WTC11 (cell line): ENCODE data around the gene CCNA2. TPM values are rescaled to one million over a fixed set of nuclear protein-coding genes. Genes with fewer than 3 reads are reported as not detected.

Experiments used
- ATAC-seq: fragments of 200-7000 bp; cut with Tn5 transposase; 2 replicates; pipeline ENCODE4 v1.10.0; 2021; ENCODE audit warnings: mild to moderate bottlenecking, moderate library complexity
- CTCF ChIA-PET: fragments of 300-600 bp; sonication (Branson Sonifier 250); formaldehyde crosslinking; loops from one replicate; lab custom pipeline; 2021; ENCODE audit warnings: antibody characterized with exemption; lab: Charles Lee
- POLR2A ChIA-PET: fragments of 350-600 bp; sonication (Branson Sonifier 250); formaldehyde crosslinking; loops from one replicate; lab custom pipeline; 2021; ENCODE audit warnings: antibody characterized with exemption; lab: Charles Lee
- DNase-seq: peaks from one replicate; pipeline ENCODE4 v3.0.0; 2021; ENCODE audit warnings: low spot score
- H3K27ac Mint-ChIP-seq: 2 replicates; pipeline ENCODE4 v1.8.0; 2021; ENCODE audit warnings: mixed read lengths
- H3K27me3 Mint-ChIP-seq: 2 replicates; pipeline ENCODE4 v1.8.0; 2021; ENCODE audit warnings: low read depth, mild to moderate bottlenecking, moderate library complexity, mixed read lengths
- H3K36me3 Mint-ChIP-seq: 2 replicates; pipeline ENCODE4 v1.8.0; 2021; ENCODE audit warnings: mixed read lengths
- H3K4me1 Mint-ChIP-seq: 2 replicates; pipeline ENCODE4 v1.8.0; 2022; ENCODE audit warnings: mixed read lengths
- H3K4me3 Mint-ChIP-seq: 2 replicates; pipeline ENCODE4 v1.8.0; 2021; ENCODE audit warnings: mild to moderate bottlenecking, moderate library complexity, mixed read lengths
- H3K9me3 Mint-ChIP-seq: 2 replicates; pipeline ENCODE4 v1.8.0; 2021; ENCODE audit warnings: mixed read lengths
- ATF1 ChIP-seq: sonication (generic); formaldehyde crosslinking; IDR thresholded peaks from 2 replicates; pipeline ENCODE4 v1.8.1; 2023; ENCODE audit warnings: mild to moderate bottlenecking, moderate library complexity, missing genetic modification reagents
- ATF6 ChIP-seq: sonication (generic); formaldehyde crosslinking; IDR thresholded peaks from 2 replicates; pipeline ENCODE4 v1.8.1; 2023; ENCODE audit warnings: mild to moderate bottlenecking, missing genetic modification reagents
- CBFB ChIP-seq: sonication (generic); formaldehyde crosslinking; IDR thresholded peaks from 2 replicates; pipeline ENCODE4 v1.8.1; 2022; ENCODE audit warnings: mild to moderate bottlenecking, low read depth, missing genetic modification reagents
- CREM ChIP-seq: sonication (generic); formaldehyde crosslinking; IDR thresholded peaks from 2 replicates; pipeline ENCODE4 v1.8.1; 2022; ENCODE audit warnings: mild to moderate bottlenecking, missing genetic modification reagents, moderate library complexity
- E2F1 ChIP-seq: sonication (generic); formaldehyde crosslinking; IDR thresholded peaks from 2 replicates; pipeline ENCODE4 v1.8.0; 2022; ENCODE audit warnings: mild to moderate bottlenecking, missing genetic modification reagents
- FOXK1 ChIP-seq: sonication (generic); formaldehyde crosslinking; IDR thresholded peaks from 2 replicates; pipeline ENCODE4 v1.8.0; 2022; ENCODE audit warnings: mild to moderate bottlenecking, moderate library complexity, missing genetic modification reagents
- IRF2 ChIP-seq: sonication (generic); formaldehyde crosslinking; IDR thresholded peaks from 2 replicates; pipeline ENCODE4 v1.8.0; 2022; ENCODE audit warnings: low read depth, missing genetic modification reagents, borderline replicate concordance
- JAZF1 ChIP-seq: fragments of 250-450 bp; sonication (Bioruptor Pico); IDR thresholded peaks from 2 replicates; pipeline ENCODE4 v1.9.0; 2021; ENCODE audit warnings: moderate library complexity, mild to moderate bottlenecking, inconsistent platforms
- JUN ChIP-seq: sonication (generic); formaldehyde crosslinking; IDR thresholded peaks from 2 replicates; pipeline ENCODE4 v1.8.0; 2023; ENCODE audit warnings: mild to moderate bottlenecking, missing genetic modification reagents
- MYBL2 ChIP-seq: sonication (generic); formaldehyde crosslinking; IDR thresholded peaks from 2 replicates; pipeline ENCODE4 v1.8.1; 2023; ENCODE audit warnings: mild to moderate bottlenecking, moderate library complexity, missing genetic modification reagents
- NFYB ChIP-seq: sonication (generic); formaldehyde crosslinking; conservative IDR thresholded peaks from 2 replicates; pipeline ENCODE4 v1.8.0; 2022; ENCODE audit warnings: low read depth, missing genetic modification reagents
- NR2C2 ChIP-seq: sonication (generic); formaldehyde crosslinking; IDR thresholded peaks from 2 replicates; pipeline ENCODE4 v1.8.0; 2022; ENCODE audit warnings: mild to moderate bottlenecking, missing genetic modification reagents
- PRRX2 ChIP-seq: fragments of 250-450 bp; sonication (Bioruptor Pico); IDR thresholded peaks from 2 replicates; pipeline ENCODE4 v1.8.0; 2021; ENCODE audit warnings: mild to moderate bottlenecking
- RORB ChIP-seq: fragments of 250-450 bp; sonication (Bioruptor Pico); IDR thresholded peaks from 2 replicates; pipeline ENCODE4 v1.9.0; 2021; ENCODE audit warnings: mild to moderate bottlenecking
- SP1 ChIP-seq: sonication (generic); formaldehyde crosslinking; conservative IDR thresholded peaks from 2 replicates; pipeline ENCODE4 v1.8.1; 2022; ENCODE audit warnings: missing genetic modification reagents
- TCF7 ChIP-seq: sonication (generic); formaldehyde crosslinking; IDR thresholded peaks from 2 replicates; pipeline ENCODE4 v1.8.0; 2022; ENCODE audit warnings: mild to moderate bottlenecking, low read depth, missing genetic modification reagents, moderate library complexity
- TEAD4 ChIP-seq: sonication (generic); formaldehyde crosslinking; IDR thresholded peaks from 2 replicates; pipeline ENCODE4 v1.8.0; 2022; ENCODE audit warnings: mild to moderate bottlenecking, missing genetic modification reagents
- ZNF263 ChIP-seq: sonication (generic); formaldehyde crosslinking; IDR thresholded peaks from 2 replicates; pipeline ENCODE4 v1.8.1; 2022; ENCODE audit warnings: low read depth, mild to moderate bottlenecking, moderate library complexity, missing genetic modification reagents
- ZNF317 ChIP-seq: sonication (generic); formaldehyde crosslinking; IDR thresholded peaks from 2 replicates; pipeline ENCODE4 v1.8.1; 2023; ENCODE audit warnings: low read depth, mild to moderate bottlenecking, moderate library complexity, missing genetic modification reagents, borderline replicate concordance
- ZNF416 ChIP-seq: fragments of 250-450 bp; sonication (Bioruptor Pico); IDR thresholded peaks from 2 replicates; pipeline ENCODE4 v1.9.0; 2021; ENCODE audit warnings: mild to moderate bottlenecking, inconsistent platforms
- ZNF423 ChIP-seq: fragments of 250-450 bp; sonication (Bioruptor Pico); IDR thresholded peaks from 2 replicates; pipeline ENCODE4 v2.1.2; 2022; ENCODE audit warnings: mild to moderate bottlenecking, moderate library complexity
- total RNA-seq: library from RNA; stranded (reverse); gene quantifications from 3 replicates; pipeline ENCODE4 v1.2.3, GENCODE V29; 2021
- TF ChIP-seq, protein P1 (sequence below): sonication (generic); formaldehyde crosslinking; conservative IDR thresholded peaks from 2 replicates; pipeline ENCODE4 v1.8.1; 2022; ENCODE audit warnings: mild to moderate bottlenecking, missing genetic modification reagents
- TF ChIP-seq, protein P2 (sequence below): sonication (generic); formaldehyde crosslinking; conservative IDR thresholded peaks from 2 replicates; pipeline ENCODE4 v1.8.1; 2023; ENCODE audit warnings: mild to moderate bottlenecking, low read depth, missing genetic modification reagents, moderate library complexity
- TF ChIP-seq, protein P3 (sequence below): fragments of 200-600 bp; IDR thresholded peaks from 2 replicates; pipeline ENCODE4 v1.8.0; 2022; ENCODE audit warnings: antibody characterized with exemption

The CCNA2 gene
- total RNA-seq, 1 experiment from 2014 or later, result 95.1 TPM

DNA sequence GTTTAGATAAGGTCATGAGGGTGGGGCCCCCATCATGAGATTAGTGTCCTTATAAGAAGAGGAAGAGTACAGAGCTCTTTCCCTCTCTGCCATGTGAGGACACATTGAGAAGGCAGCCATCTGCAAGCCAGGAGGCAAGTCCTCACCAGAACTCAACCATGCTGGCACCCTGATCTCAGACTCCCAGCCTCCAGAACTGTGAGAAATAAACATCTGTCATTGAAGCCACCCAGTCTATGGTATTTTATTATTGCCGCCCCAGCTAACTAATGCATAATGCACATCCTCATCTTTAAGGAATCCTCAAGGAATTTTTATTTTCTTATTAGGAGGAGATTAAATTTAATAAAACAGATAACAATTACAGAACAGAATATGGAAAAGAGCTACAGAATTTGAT, 39.3 kb downstream of the CCNA2 start:
- Mint-ChIP-seq H3K27me3 (no peaks in the 10 kb centered on the region; the same call in none of the 2 replicates), H3K27ac (no peak overlapping the region), H3K4me3 (no peak overlapping the region), H3K9me3 (no peaks in the 10 kb centered on the region), H3K36me3 (no peaks in the 10 kb centered on the region), H3K4me1 (no peaks in the 10 kb centered on the region)
- ATAC-seq (no peak), DNase-seq (no peak)
- CTCF ChIA-PET, result no interaction called here
- POLR2A ChIA-PET, result no interaction called here
- TF ChIP-seq ZNF263 (CRISPR knock-in tag) (no peak), PRRX2 (CRISPR knock-in tag) (no peak), NR2C2 (CRISPR knock-in tag) (no peak), RORB (CRISPR knock-in tag) (no peak), IRF2 (no peak), ZNF317 (CRISPR knock-in tag) (no peak), JAZF1 (no peak), JUN (CRISPR knock-in tag) (no peak)
- TF ChIP-seq, protein P1, sequence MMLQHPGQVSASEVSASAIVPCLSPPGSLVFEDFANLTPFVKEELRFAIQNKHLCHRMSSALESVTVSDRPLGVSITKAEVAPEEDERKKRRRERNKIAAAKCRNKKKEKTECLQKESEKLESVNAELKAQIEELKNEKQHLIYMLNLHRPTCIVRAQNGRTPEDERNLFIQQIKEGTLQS (CRISPR knock-in tag), result no peak

DNA sequence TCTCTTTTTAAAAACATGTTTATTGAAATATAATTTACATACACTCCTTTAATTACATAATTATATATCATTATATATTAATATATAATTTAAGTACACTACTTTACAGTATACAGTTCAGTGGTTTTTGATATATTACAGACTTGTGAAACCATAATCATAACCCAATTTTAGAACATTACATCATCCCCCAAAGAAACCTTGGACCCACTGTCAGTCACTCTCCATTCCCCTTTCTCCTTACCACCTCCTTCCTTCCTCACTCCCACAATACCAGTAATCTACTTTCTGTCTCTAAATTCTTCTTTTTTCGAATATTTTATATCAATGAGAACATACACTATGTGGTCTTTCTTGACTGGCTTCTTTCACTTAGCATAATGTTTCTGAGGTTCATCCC, 40.5 kb downstream of the CCNA2 start:
- Mint-ChIP-seq H3K9me3 (no peaks in the 10 kb centered on the region), H3K4me1 (no peaks in the 10 kb centered on the region), H3K27me3 (no peaks in the 10 kb centered on the region; the same call in none of the 2 replicates), H3K27ac (no peak overlapping the region), H3K4me3 (no peak overlapping the region), H3K36me3 (no peaks in the 10 kb centered on the region)
- POLR2A ChIA-PET, result no interaction called here
- DNase-seq (no peak), ATAC-seq (no peak)
- CTCF ChIA-PET, result no interaction called here
- no peak for TF ChIP-seq NR2C2 (CRISPR knock-in tag)
- no peak for TF ChIP-seq ATF6 (CRISPR knock-in tag)
- no peak for TF ChIP-seq CBFB (CRISPR knock-in tag)
- no peak for TF ChIP-seq MYBL2 (CRISPR knock-in tag)
- TF ChIP-seq E2F1 (CRISPR knock-in tag), result no peak
- TF ChIP-seq SP1 (CRISPR knock-in tag), result no peak
- no peak for TF ChIP-seq ZNF416 (CRISPR knock-in tag)
- TF ChIP-seq PRRX2 (CRISPR knock-in tag), result no peak
- TF ChIP-seq, protein P1 (CRISPR knock-in tag), result no peak
- no peak for TF ChIP-seq FOXK1 (CRISPR knock-in tag)
- no peak for TF ChIP-seq NFYB (CRISPR knock-in tag)
- no peak for TF ChIP-seq ATF1 (CRISPR knock-in tag)
- TF ChIP-seq, protein P2, sequence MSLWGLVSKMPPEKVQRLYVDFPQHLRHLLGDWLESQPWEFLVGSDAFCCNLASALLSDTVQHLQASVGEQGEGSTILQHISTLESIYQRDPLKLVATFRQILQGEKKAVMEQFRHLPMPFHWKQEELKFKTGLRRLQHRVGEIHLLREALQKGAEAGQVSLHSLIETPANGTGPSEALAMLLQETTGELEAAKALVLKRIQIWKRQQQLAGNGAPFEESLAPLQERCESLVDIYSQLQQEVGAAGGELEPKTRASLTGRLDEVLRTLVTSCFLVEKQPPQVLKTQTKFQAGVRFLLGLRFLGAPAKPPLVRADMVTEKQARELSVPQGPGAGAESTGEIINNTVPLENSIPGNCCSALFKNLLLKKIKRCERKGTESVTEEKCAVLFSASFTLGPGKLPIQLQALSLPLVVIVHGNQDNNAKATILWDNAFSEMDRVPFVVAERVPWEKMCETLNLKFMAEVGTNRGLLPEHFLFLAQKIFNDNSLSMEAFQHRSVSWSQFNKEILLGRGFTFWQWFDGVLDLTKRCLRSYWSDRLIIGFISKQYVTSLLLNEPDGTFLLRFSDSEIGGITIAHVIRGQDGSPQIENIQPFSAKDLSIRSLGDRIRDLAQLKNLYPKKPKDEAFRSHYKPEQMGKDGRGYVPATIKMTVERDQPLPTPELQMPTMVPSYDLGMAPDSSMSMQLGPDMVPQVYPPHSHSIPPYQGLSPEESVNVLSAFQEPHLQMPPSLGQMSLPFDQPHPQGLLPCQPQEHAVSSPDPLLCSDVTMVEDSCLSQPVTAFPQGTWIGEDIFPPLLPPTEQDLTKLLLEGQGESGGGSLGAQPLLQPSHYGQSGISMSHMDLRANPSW (CRISPR knock-in tag), result no peak
- TF ChIP-seq TCF7 (CRISPR knock-in tag), result no peak
- TF ChIP-seq ZNF423 (CRISPR knock-in tag), result no peak
- TF ChIP-seq CREM (CRISPR knock-in tag), result no peak
- TF ChIP-seq ZNF317 (CRISPR knock-in tag), result no peak
- TF ChIP-seq, protein P3, sequence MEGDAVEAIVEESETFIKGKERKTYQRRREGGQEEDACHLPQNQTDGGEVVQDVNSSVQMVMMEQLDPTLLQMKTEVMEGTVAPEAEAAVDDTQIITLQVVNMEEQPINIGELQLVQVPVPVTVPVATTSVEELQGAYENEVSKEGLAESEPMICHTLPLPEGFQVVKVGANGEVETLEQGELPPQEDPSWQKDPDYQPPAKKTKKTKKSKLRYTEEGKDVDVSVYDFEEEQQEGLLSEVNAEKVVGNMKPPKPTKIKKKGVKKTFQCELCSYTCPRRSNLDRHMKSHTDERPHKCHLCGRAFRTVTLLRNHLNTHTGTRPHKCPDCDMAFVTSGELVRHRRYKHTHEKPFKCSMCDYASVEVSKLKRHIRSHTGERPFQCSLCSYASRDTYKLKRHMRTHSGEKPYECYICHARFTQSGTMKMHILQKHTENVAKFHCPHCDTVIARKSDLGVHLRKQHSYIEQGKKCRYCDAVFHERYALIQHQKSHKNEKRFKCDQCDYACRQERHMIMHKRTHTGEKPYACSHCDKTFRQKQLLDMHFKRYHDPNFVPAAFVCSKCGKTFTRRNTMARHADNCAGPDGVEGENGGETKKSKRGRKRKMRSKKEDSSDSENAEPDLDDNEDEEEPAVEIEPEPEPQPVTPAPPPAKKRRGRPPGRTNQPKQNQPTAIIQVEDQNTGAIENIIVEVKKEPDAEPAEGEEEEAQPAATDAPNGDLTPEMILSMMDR, result no peak
- no peak for TF ChIP-seq TEAD4 (CRISPR knock-in tag)
